Spleen (tissue), 11 donors: ENCODE data around the gene LEF1. TPM values are rescaled to one million over a fixed set of nuclear protein-coding genes. Genes with fewer than 3 reads are reported as not detected.

Experiments
- DNase-seq: peaks from one replicate; pipeline ENCODE4 v3.0.0-alpha.2; 2020
- H3K27ac ChIP-seq, 8 donors: fragments of 200-600 bp; sonication (generic) in 7 of 8; 1 replicate in 4 of 8; 2 replicates in 4 of 8; pipeline versions ENCODE4 v1.5.0 to v1.8.0; 2016 to 2021; ENCODE audit warnings: inconsistent platforms in 4 of 8, mild to moderate bottlenecking in 4 of 8, moderate library complexity in 1 of 8
- H3K27me3 ChIP-seq, 7 donors: fragments of 200-600 bp; sonication (generic) in 6 of 7; replicated peaks in 1 of 7; 1 replicate in 4 of 7; 2 replicates in 3 of 7; pipeline versions ENCODE4 v1.5.0 to v1.8.0; 2016 to 2021; ENCODE audit warnings: inconsistent platforms in 3 of 7, mild to moderate bottlenecking in 1 of 7
- H3K36me3 ChIP-seq, 6 donors: fragments of 200-600 bp; sonication (generic) in 5 of 6; 1 replicate in 4 of 6; 2 replicates in 2 of 6; pipeline versions ENCODE4 v1.5.0 to v1.8.0; 2016 to 2021; ENCODE audit warnings: inconsistent platforms in 2 of 6
- H3K4me1 ChIP-seq, 6 donors: fragments of 200-600 bp; sonication (generic) in 5 of 6; 1 replicate in 3 of 6; 2 replicates in 3 of 6; pipeline versions ENCODE4 v1.5.0 to v1.8.0; 2016 to 2021; ENCODE audit warnings: inconsistent platforms in 3 of 6
- H3K4me3 ChIP-seq, 8 donors: fragments of 200-600 bp; sonication (generic) in 7 of 8; 1 replicate in 4 of 8; 2 replicates in 4 of 8; pipeline versions ENCODE4 v1.5.0 to v1.8.0; 2016 to 2021; ENCODE audit warnings: inconsistent platforms in 4 of 8, mild to moderate bottlenecking in 4 of 8, moderate library complexity in 2 of 8
- H3K9me3 ChIP-seq, 8 donors: fragments of 200-600 bp; sonication (generic) in 7 of 8; 1 replicate in 4 of 8; 2 replicates in 4 of 8; pipeline versions ENCODE4 v1.5.0 to v1.8.0; 2016 to 2021; ENCODE audit warnings: inconsistent platforms in 4 of 8
- CTCF ChIP-seq, 11 experiments: fragments of 200-600 bp in 7 of 11; fragments of 450-650 bp in 4 of 11; sonication (generic) in 4 of 11; IDR thresholded peaks in 8 of 11; conservative IDR thresholded peaks in 3 of 11; 1 replicate in 7 of 11; 2 replicates in 4 of 11; pipeline versions ENCODE4 v1.4.0 to v1.8.0; 2016 to 2021; ENCODE audit warnings: antibody characterized with exemption in 11 of 11, inconsistent platforms in 4 of 11, mild to moderate bottlenecking in 1 of 11
- POLR2A ChIP-seq, 3 donors: fragments of 450-650 bp; IDR thresholded peaks; one replicate each; pipeline ENCODE4 v1.5.1; 2017; ENCODE audit warnings: antibody characterized with exemption in 3 of 3, mild to moderate bottlenecking in 1 of 3
- POLR2AphosphoS5 ChIP-seq, 3 donors: sonication (generic); formaldehyde crosslinking; IDR thresholded peaks; one replicate each; pipeline ENCODE4 v1.5.1; 2017; ENCODE audit warnings: antibody characterized with exemption in 3 of 3
- WGBS, 5 donors: extraction: QIAGEN DNeasy Blood & Tissue Kit in 3 of 5; methylation state at CpG; one replicate each; pipeline versions ENCODE4 v1.1.5 to v1.1.7; 2013 to 2018; 5-methylcytosine and 5-hydroxymethylcytosine counted together
- intact Hi-C: fragments of 100-400 bp; cut with DNase I; formaldehyde crosslinking; loops from one replicate; pipeline ENCODE4 v1.15.0; 2023; ENCODE audit warnings: low total_unique reads
- polyA plus RNA-seq, 3 donors: library from polyadenylated mRNA; stranded (reverse); fragments of 200-250 nt; gene quantifications; one replicate each; pipeline ENCODE4 v1.2.1, GENCODE V29; 2013
- total RNA-seq, 7 donors: library from RNA; depleted of rRNA in 3 of 7; stranded (reverse); fragments of >200 nt in 3 of 7; fragmentation: NEBNext Ultra II Directional in 4 of 7; extraction: Animal tissue kit (Norgen Biotek cat#: 25700) in 4 of 7; gene quantifications; one replicate each; pipeline versions ENCODE4 v1.1.0 to v1.2.1, GENCODE V29; 2016 to 2021
- donor health status: healthy with polysubstance abuse.
- donor health status: DM: no; HTN: no; CAD: no; lungs with moderate emphysema.
- donor health status: DM: no; HTN: no; CAD: no.
- donor health status: Bipolar disorder and iron deficiency.
- donor health status: healthy.
- donor health status: DM: no; HTN: no; CAD: no.
- donor health status: DM: yes; HTN: yes; CAD: no.

Gene LEF1
- total and polyA plus RNA-seq, 10 donors, result 7.8 to 55.4 (median 33.9) TPM

- Histone ChIP-seq H3K27ac (no peak overlapping the region), H3K27me3 (no peaks in the 10 kb centered on the region), H3K4me3 (no peak overlapping the region), H3K4me1 (no peaks in the 10 kb centered on the region), H3K9me3 (no peaks in the 10 kb centered on the region), H3K36me3 (no peaks in the 10 kb centered on the region)
- TF ChIP-seq POLR2A (IDR thresholded peaks at IDR 0.05), result no peak
- TF ChIP-seq CTCF (IDR thresholded peaks at IDR 0.05 in 8 of 11, conservative IDR thresholded peaks at IDR 0.05 in 3 of 11), result no peak
- TF ChIP-seq POLR2AphosphoS5 (IDR thresholded peaks at IDR 0.05), result no peak
- intact Hi-C loops, result no loop called here
- DNase-seq, result no peak
- WGBS, 5 donors, result 68 to 86% (median 76%) methylated on average over 2 of the region's 2 CpGs
Measured at GRCh38 chr4:108188770-108189169, 20.0 kb upstream of the LEF1 start.

- Histone ChIP-seq H3K27ac (no peak overlapping the region), H3K4me3 (no peak overlapping the region), H3K4me1 (no peaks in the 10 kb centered on the region), H3K27me3 (no peaks in the 10 kb centered on the region), H3K9me3 (no peaks in the 10 kb centered on the region), H3K36me3 (no peaks in the 10 kb centered on the region)
- intact Hi-C loops, result no loop called here
- no peak for DNase-seq
- 71 to 94% (median 82%) methylated on average over 3 of the region's 3 CpGs for WGBS, 5 donors
- TF ChIP-seq CTCF (IDR thresholded peaks at IDR 0.05 in 8 of 11, conservative IDR thresholded peaks at IDR 0.05 in 3 of 11) (no peak), POLR2A (IDR thresholded peaks at IDR 0.05) (no peak), POLR2AphosphoS5 (IDR thresholded peaks at IDR 0.05) (no peak)
Measured at GRCh38 chr4:108185252-108185651, 16.5 kb upstream of the LEF1 start.

- Histone ChIP-seq H3K36me3 (no peaks in the 10 kb centered on the region), H3K27me3 (no peaks in the 10 kb centered on the region), H3K4me3 (no peak overlapping the region), H3K27ac (no peak overlapping the region), H3K9me3 (no peaks in the 10 kb centered on the region), H3K4me1 (no peaks in the 10 kb centered on the region)
- intact Hi-C loops, result no loop called here
- no peak for TF ChIP-seq POLR2AphosphoS5 (IDR thresholded peaks at IDR 0.05)
- no peak for TF ChIP-seq CTCF (IDR thresholded peaks at IDR 0.05 in 8 of 11, conservative IDR thresholded peaks at IDR 0.05 in 3 of 11)
- TF ChIP-seq POLR2A (IDR thresholded peaks at IDR 0.05), result no peak
- WGBS, 5 donors, result 80 to 98% (median 89%) methylated on average over 1 of the region's 1 CpG
- DNase-seq, result no peak
Measured at GRCh38 chr4:108184453-108185049, 15.8 kb upstream of the LEF1 start.

- no peaks in the 10 kb centered on the region for H3K36me3 ChIP-seq
- H3K4me1 ChIP-seq, result no peaks in the 10 kb centered on the region
- TF ChIP-seq POLR2AphosphoS5 (IDR thresholded peaks at IDR 0.05) (no peak), POLR2A (IDR thresholded peaks at IDR 0.05) (no peak), CTCF (IDR thresholded peaks at IDR 0.05 in 8 of 11, conservative IDR thresholded peaks at IDR 0.05 in 3 of 11) (no peak)
- no peak overlapping the region for H3K27ac ChIP-seq
- H3K4me3 ChIP-seq, result no peak overlapping the region
- 94 to 98% (median 97%) methylated on average over 2 of the region's 2 CpGs for WGBS, 5 donors
- intact Hi-C loops, result no loop called here
- no peaks in the 10 kb centered on the region for H3K9me3 ChIP-seq
- no peaks in the 10 kb centered on the region for H3K27me3 ChIP-seq
- no peak for DNase-seq
Measured at GRCh38 chr4:108181704-108182103, 13.0 kb upstream of the LEF1 start.
